ENCODE data around the gene ASB12.

- TF ChIP-seq CTCF (IDR thresholded peaks at IDR 0.05; ENCODE audit: extremely low read depth in 1 of 2, insufficient read depth in 1 of 2, low read depth in 1 of 2, low read length in 2 of 2) (no peak), POLR2AphosphoS5 (IDR thresholded peaks at IDR 0.05; ENCODE audit: insufficient read depth, low read depth, low read length) (no peak), EZH2 (IDR thresholded peaks at IDR 0.05; ENCODE audit: borderline replicate concordance, low read depth, low read length, severe bottlenecking) (no peak), POLR2A (IDR thresholded peaks at IDR 0.05; ENCODE audit: low read depth, low read length) (no peak), MYC (IDR thresholded peaks at IDR 0.05; ENCODE audit: low read depth, low read length) (no peak), FOS (IDR thresholded peaks at IDR 0.05; ENCODE audit: borderline replicate concordance, insufficient read depth, low read length) (no peak)
- TF ChIP-seq, protein P1, sequence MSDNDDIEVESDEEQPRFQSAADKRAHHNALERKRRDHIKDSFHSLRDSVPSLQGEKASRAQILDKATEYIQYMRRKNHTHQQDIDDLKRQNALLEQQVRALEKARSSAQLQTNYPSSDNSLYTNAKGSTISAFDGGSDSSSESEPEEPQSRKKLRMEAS (IDR thresholded peaks at IDR 0.05; ENCODE audit: insufficient read depth, insufficient read length), result no peak
These were observed 1.3 kb downstream of the ASB12 start for GRCh38 chrX:64229154-64229553.
